Aorta (tissue), 5 donors: ENCODE measurements around the gene HEPACAM2. TPM values are rescaled to one million over a fixed set of nuclear protein-coding genes. Genes with fewer than 3 reads are reported as not detected.

Experiments
- ATAC-seq: fragments of 200-7000 bp; cut with Tn5 transposase; one replicate; pipeline ENCODE4 v1.9.1; 2022; ENCODE audit warnings: moderate library complexity; ENCODE audit not compliant: low FRiP score
- DNase-seq, 2 donors: peaks; one replicate each; pipeline ENCODE4 v3.0.0-alpha.2; 2020
- H3K27ac ChIP-seq, 2 donors: one replicate each; pipeline ENCODE4 v1.5.1; 2013; ENCODE audit warnings: low read length in 2 of 2, mild to moderate bottlenecking in 2 of 2, moderate library complexity in 2 of 2, control low read depth in 1 of 2, inconsistent platforms in 1 of 2, low read depth in 1 of 2
- H3K27me3 ChIP-seq, 2 donors: one replicate each; pipeline ENCODE4 v1.6.1; 2013; ENCODE audit warnings: control low read depth in 1 of 2, low read length in 1 of 2, mild to moderate bottlenecking in 1 of 2, moderate library complexity in 1 of 2; ENCODE audit not compliant: insufficient read depth in 2 of 2, control insufficient read depth in 1 of 2
- H3K36me3 ChIP-seq, 2 donors: one replicate each; pipeline ENCODE4 v1.6.1; 2013; ENCODE audit warnings: control low read depth in 1 of 2, low read length in 1 of 2, mild to moderate bottlenecking in 1 of 2; ENCODE audit not compliant: insufficient read depth in 2 of 2, control insufficient read depth in 1 of 2
- H3K4me1 ChIP-seq, 2 donors: one replicate each; pipeline ENCODE4 v1.6.1; 2013; ENCODE audit warnings: low read length in 2 of 2, control low read depth in 1 of 2, mild to moderate bottlenecking in 1 of 2, moderate library complexity in 1 of 2; ENCODE audit not compliant: insufficient read depth in 2 of 2, control insufficient read depth in 1 of 2
- H3K4me3 ChIP-seq, 2 donors: one replicate each; pipeline ENCODE4 v1.5.1; 2013; ENCODE audit warnings: low read length in 2 of 2, control low read depth in 1 of 2, mild to moderate bottlenecking in 1 of 2
- H3K9me3 ChIP-seq: one replicate; pipeline ENCODE4 v1.6.1; 2013; ENCODE audit warnings: mild to moderate bottlenecking, low read length; ENCODE audit not compliant: control insufficient read depth
- WGBS, 2 donors: extraction: QIAGEN DNeasy Blood & Tissue Kit; methylation state at CpG; one replicate each; pipeline ENCODE4 v1.1.7; 2013; 5-methylcytosine and 5-hydroxymethylcytosine counted together
- intact Hi-C, 2 donors: fragments of 100-400 bp; cut with DNase I; formaldehyde crosslinking; loops; one replicate each; pipeline versions ENCODE4 v1.14.2 to v1.15.0; 2022
- long read RNA-seq, 2 donors: library from polyadenylated mRNA; unstranded; transcript quantifications; one replicate each; pipeline ENCODE4 v2.0.0, GENCODE V29; 2020 to 2021
- polyA plus RNA-seq, 2 donors: library from polyadenylated mRNA; stranded (reverse); fragments of 200-250 nt; gene quantifications; one replicate each; pipeline ENCODE4 v1.2.3, GENCODE V29; 2013
- total RNA-seq, 2 donors: library from RNA; stranded (reverse); fragmentation: NEBNext Ultra II Directional; extraction: Animal tissue kit (Norgen Biotek cat#: 25700); gene quantifications; one replicate each; pipeline ENCODE4 v1.2.1, GENCODE V29; 2021
- donor health status: healthy with polysubstance abuse.
- donor health status: Bipolar disorder and iron deficiency.
- donor health status: DM: no; HTN: no; CAD: no.
- donor health status: DM: no; HTN: no; CAD: no.
- donor health status: DM: yes; HTN: yes; CAD: no.

Gene HEPACAM2
- not detected for total RNA-seq
- 1 to 10 TPM in 1 of 2 donors, under 1 TPM in 1; 0.28 to 2.9 TPM for polyA plus RNA-seq
- long read RNA-seq, donor 1, result 0 reads
- long read RNA-seq, donor 2, result 0 reads

- Histone ChIP-seq H3K9me3 (no peaks in the 10 kb centered on the region), H3K27me3 (no peaks in the 10 kb centered on the region), H3K4me3 (no peak within 1 kb of the TSS), H3K36me3 (no peaks in the 10 kb centered on the region), H3K27ac (no peak within 1 kb of the TSS), H3K4me1 (no peaks in the 10 kb centered on the region)
- 68 to 71% methylated on average over 2 of the region's 2 CpGs for WGBS, 2 donors
- DNase-seq (no peak), ATAC-seq (no peak)
- intact Hi-C loops, result no loop called here
These were observed at the start of gene HEPACAM2 for GRCh38 chr7:93226310-93226709. Gene HEPACAM2 (minus strand): TSS chr7:93226469.

DNA sequence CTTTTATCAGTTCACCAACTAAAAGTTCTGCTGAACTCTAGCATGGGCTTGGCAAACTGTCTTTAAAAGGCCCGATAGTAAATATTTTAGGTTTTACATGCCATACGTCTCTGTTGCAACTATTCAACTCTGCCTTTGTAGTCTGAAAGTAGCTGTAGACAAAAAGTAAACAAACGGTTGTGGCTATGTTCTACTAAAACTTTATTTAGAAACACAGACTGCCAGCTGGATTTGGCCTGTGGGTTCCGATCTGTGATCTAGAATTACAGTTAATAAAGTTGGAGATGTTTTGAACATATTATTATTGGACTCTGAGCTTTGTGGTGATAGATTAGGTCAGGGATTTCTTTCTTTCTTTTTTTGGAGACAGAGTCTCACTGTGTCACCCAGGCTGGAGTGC is 39.0 kb upstream of the HEPACAM2 start:
- intact Hi-C loops, result no loop called here
- ATAC-seq (no peak), DNase-seq (no peak)
- Histone ChIP-seq H3K9me3 (no peaks in the 10 kb centered on the region), H3K4me1 (no peaks in the 10 kb centered on the region), H3K36me3 (no peaks in the 10 kb centered on the region), H3K4me3 (no peak overlapping the region), H3K27ac (no peak overlapping the region), H3K27me3 (no peaks in the 10 kb centered on the region)
- 36 to 50% methylated on average over 4 of the region's 4 CpGs for whole genome bisulfite sequencing, 2 donors

DNA sequence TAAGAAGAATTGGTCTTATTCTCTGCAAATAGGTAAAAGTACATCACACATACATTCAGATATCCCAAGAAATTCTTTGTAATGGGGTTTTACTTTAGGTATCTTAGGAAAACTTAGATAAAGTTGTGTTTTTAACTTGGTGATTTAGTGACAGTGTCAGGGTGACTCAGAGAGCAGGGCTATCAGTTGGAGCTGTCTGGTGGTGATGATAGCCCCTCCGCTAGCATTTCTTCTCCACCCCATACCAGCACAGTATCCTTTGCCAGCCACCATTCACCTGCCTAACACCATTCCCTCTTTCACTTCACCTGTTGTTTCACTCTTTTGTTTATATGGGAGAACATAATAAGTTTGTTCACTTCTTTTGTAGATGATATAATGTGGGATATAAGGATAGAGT is 36.3 kb upstream of the HEPACAM2 start:
- Histone ChIP-seq H3K36me3 (no peaks in the 10 kb centered on the region), H3K27ac (no peak overlapping the region), H3K4me1 (no peaks in the 10 kb centered on the region), H3K27me3 (no peaks in the 10 kb centered on the region), H3K9me3 (no peaks in the 10 kb centered on the region), H3K4me3 (no peak overlapping the region)
- intact Hi-C loops, result no loop called here
- WGBS, 2 donors, result 85 to 96% methylated on average over 1 of the region's 1 CpG
- no peak for DNase-seq
- no peak for ATAC-seq

DNA sequence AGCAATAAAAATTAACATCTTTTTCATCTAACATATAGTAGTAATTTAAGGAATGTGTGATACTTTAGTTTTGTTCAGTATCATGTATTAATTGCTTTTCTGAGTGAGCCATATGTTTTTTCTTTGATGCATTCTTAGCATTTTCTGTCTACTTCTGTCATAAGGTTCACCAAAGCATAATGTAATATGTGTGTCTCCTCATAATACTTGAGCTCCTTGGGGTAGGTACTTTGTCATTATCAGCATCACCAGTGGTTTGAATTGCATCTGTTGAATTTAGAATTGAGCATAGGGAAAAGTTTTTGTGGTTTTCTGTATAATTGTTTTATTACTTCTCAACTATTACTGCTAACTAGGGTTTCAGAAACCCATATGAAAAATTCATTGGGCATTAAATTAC is 32.4 kb upstream of the HEPACAM2 start:
- H3K27me3 ChIP-seq, result no peaks in the 10 kb centered on the region
- H3K36me3 ChIP-seq, result peaks cover 0 to 4% of the 10 kb centered on the region in 2 donors
- no peak overlapping the region for H3K27ac ChIP-seq
- no peaks in the 10 kb centered on the region for H3K4me1 ChIP-seq
- intact Hi-C loops, result no loop called here
- no peak for DNase-seq
- no peak for ATAC-seq
- no peak overlapping the region for H3K4me3 ChIP-seq
- H3K9me3 ChIP-seq, result no peaks in the 10 kb centered on the region

DNA sequence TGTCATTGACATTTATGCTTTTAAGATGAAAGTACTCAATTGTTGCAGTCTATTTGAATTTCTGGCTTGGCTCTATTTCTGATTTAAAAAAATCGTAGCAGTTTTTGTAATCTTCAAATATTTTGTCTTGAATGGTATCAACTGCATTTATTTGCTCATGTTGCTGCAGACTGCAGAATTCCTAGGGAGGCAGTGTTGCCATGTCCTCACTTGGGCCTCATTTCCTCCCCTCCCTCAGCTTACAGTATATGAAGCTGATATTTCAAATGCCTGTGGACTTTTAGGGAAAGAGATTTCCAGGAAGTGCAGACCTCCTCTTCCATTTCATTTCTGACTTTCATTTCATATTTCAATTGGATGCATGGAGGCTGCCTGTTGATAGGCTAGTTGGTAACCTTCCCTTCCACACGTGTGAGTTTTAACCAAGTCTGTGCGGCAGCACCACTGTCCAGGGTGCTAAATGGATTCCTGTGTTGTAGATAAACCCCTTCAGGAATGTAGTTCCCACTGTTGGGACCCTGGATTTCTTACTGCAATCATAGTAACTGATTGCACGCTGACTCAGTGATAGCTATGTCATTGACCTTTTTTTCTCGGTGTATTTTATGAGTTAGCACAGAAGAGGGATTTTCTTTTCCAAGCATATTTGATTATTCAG is 23.4 kb upstream of the HEPACAM2 start:
- ATAC-seq, result no peak
- H3K4me3 ChIP-seq, result no peak overlapping the region
- no peak for DNase-seq
- WGBS, 2 donors, result 46 to 48% methylated on average over 5 of the region's 5 CpGs
- H3K27ac ChIP-seq, result no peak overlapping the region
- peaks cover 0 to 4% of the 10 kb centered on the region in 2 donors for H3K4me1 ChIP-seq
- H3K9me3 ChIP-seq, result no peaks in the 10 kb centered on the region
- intact Hi-C loops, result no loop called here
- no peaks in the 10 kb centered on the region for H3K27me3 ChIP-seq
- H3K36me3 ChIP-seq, result no peaks in the 10 kb centered on the region

DNA sequence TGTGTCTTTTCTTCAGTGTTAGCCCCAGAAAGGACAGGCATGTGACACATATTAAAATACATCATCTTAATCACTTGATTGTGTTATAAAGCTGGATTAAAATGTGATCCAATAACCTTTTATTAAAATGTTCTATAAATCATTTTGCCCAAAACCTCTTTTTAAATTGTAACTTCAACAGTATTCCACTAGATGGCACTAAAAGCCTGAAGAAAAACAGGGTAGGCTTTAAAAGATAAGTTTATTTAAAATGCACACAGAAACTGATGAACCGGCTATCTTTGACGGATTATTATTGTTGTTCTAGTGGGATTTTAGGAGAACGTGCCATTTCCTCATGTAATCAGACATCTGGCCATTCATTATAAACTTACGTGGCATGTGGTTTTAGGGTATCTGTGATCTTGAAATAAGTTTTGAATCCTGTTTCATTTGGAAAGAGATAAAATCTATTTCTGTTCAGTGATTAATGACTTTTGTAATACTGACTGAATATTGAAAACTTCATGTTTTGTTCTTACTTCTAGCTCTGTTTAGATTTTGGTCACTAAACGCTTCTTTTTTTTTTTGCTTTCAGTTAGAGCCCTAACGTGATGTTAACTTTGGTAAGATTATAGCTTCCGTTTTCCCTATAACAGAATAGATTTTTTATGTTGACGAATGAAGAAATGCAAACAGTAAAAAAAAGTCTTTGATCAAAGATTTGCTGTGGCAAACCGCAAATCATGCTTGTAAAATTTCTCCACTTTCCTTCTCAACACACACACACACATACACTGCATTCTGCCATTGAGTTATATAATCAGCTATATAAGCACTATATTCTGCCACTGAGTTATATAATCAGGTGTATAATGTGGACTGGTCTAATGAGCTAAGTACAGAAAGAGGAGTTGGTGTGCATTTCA is 19.5 kb upstream of the HEPACAM2 start:
- Histone ChIP-seq H3K4me1 (peaks cover 0 to 4% of the 10 kb centered on the region in 2 donors), H3K9me3 (no peaks in the 10 kb centered on the region), H3K36me3 (no peaks in the 10 kb centered on the region), H3K27ac (no peak overlapping the region), H3K4me3 (no peak overlapping the region), H3K27me3 (no peaks in the 10 kb centered on the region)
- intact Hi-C loops, result no loop called here
- ATAC-seq (no peak), DNase-seq (no peak)
- 34 to 44% methylated on average over 9 of the region's 9 CpGs for WGBS, 2 donors

DNA sequence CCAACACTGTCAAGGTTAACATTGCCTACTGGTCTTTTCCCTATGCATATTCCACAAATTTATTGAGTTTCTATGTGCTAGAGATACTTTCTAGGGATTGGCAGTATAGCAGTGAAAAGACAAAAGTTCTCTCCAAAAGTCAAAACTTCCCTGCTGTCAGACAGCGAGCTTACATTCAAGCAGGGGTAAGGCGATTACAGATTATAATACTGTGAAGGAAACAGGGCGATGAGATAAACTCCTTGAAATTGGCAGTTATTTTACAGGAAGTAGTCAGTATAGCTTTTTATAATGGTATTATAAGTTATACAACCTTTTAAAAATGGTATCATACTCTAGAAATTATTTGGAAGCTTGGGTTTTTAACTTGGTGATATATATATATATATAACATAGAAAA is 15.8 kb upstream of the HEPACAM2 start:
- Histone ChIP-seq H3K36me3 (no peaks in the 10 kb centered on the region), H3K27me3 (no peaks in the 10 kb centered on the region), H3K9me3 (no peaks in the 10 kb centered on the region), H3K4me3 (no peak overlapping the region), H3K27ac (no peak overlapping the region), H3K4me1 (no peaks in the 10 kb centered on the region)
- ATAC-seq (no peak), DNase-seq (no peak)
- 95 to 96% methylated on average over 3 of the region's 3 CpGs for WGBS, 2 donors
- intact Hi-C loops, result no loop called here

DNA sequence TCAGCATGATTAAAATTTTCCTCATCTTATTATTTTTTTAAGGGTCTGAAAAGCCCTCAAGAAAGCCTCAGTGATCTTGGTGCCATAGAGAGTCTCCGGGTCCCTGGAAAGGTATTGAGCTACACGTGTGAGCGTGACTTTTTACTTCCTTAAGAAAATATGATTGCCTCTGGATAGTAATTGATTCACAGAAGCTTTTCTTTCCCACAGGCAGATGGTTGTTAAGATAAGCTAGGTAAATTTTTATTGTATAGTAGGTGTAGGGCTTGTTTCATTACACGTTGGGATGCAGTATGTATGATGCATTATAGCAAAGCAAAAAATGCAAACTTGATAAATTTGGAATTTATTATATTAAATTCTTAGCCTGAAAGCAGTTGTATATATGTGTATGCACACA is 13.6 kb upstream of the HEPACAM2 start:
- DNase-seq (no peak), ATAC-seq (no peak)
- no peaks in the 10 kb centered on the region for H3K36me3 ChIP-seq
- 78 to 81% methylated on average over 4 of the region's 4 CpGs for WGBS, 2 donors
- H3K9me3 ChIP-seq, result no peaks in the 10 kb centered on the region
- H3K27ac ChIP-seq, result no peak overlapping the region
- intact Hi-C loops, result no loop called here
- no peaks in the 10 kb centered on the region for H3K4me1 ChIP-seq
- no peaks in the 10 kb centered on the region for H3K27me3 ChIP-seq
- H3K4me3 ChIP-seq, result no peak overlapping the region

- Histone ChIP-seq H3K4me3 (no peak overlapping the region), H3K36me3 (no peaks in the 10 kb centered on the region), H3K9me3 (no peaks in the 10 kb centered on the region), H3K4me1 (peaks cover 0 to under 1% of the 10 kb centered on the region in 2 donors), H3K27ac (no peak overlapping the region), H3K27me3 (no peaks in the 10 kb centered on the region)
- no peak for DNase-seq
- 80% methylated on average over 2 of the region's 2 CpGs for WGBS, 2 donors
- no peak for ATAC-seq
- intact Hi-C loops, result no loop called here
These were observed 12.5 kb upstream of the HEPACAM2 start for GRCh38 chr7:93238748-93239147.
